AG08395 (cell line): ENCODE data around the gene WRNIP1.

Source experiments
- DNase-seq: peaks from one replicate; pipeline ENCODE4 v3.0.0; 2012; ENCODE audit warnings: mixed read lengths, low spot score

Gene WRNIP1

GRCh38 chr6:2763345-2763841 is 1.8 kb upstream of the WRNIP1 start:
- DNase-seq, result no peak

- DNase-seq, result no peak
Measured at GRCh38 chr6:2763876-2764540, 1.2 kb upstream of the WRNIP1 start.

GRCh38 chr6:2764610-2765165 is 505 bp upstream of the WRNIP1 start:
- peak; percentile 68 for DNase-seq

- DNase-seq, result peak; percentile 62
Measured at GRCh38 chr6:2765896-2766766, 938 bp downstream of the WRNIP1 start.

- no peak for DNase-seq
Measured at GRCh38 chr6:2766767-2767656, 1.8 kb downstream of the WRNIP1 start.

- DNase-seq, result no peak
Measured at GRCh38 chr6:2767657-2768524, 2.7 kb downstream of the WRNIP1 start.

- no peak for DNase-seq
Measured at GRCh38 chr6:2768696-2769095, 3.5 kb downstream of the WRNIP1 start.

GRCh38 chr6:2770171-2770570 is 5.0 kb downstream of the WRNIP1 start:
- DNase-seq, result no peak

- no peak for DNase-seq
Measured at GRCh38 chr6:2771079-2771478, 5.9 kb downstream of the WRNIP1 start.

GRCh38 chr6:2772840-2773239 is 7.6 kb downstream of the WRNIP1 start:
- DNase-seq, result no peak

- peak; percentile 26 for DNase-seq
Measured at GRCh38 chr6:2773449-2773848, 8.3 kb downstream of the WRNIP1 start.

GRCh38 chr6:2775003-2775402 is 9.8 kb downstream of the WRNIP1 start:
- no peak for DNase-seq

GRCh38 chr6:2777249-2777648 is 12.1 kb downstream of the WRNIP1 start:
- DNase-seq, result no peak

GRCh38 chr6:2780102-2780737 is 15.0 kb downstream of the WRNIP1 start:
- DNase-seq, result no peak

- DNase-seq, result no peak
Measured at GRCh38 chr6:2781685-2782355, 16.6 kb downstream of the WRNIP1 start.

- DNase-seq, result no peak
Measured at GRCh38 chr6:2782356-2782708, 17.1 kb downstream of the WRNIP1 start.

GRCh38 chr6:2782825-2783187 is 17.6 kb downstream of the WRNIP1 start:
- DNase-seq, result no peak

GRCh38 chr6:2783188-2783963 is 18.2 kb downstream of the WRNIP1 start:
- DNase-seq, result no peak

- no peak for DNase-seq
Measured at GRCh38 chr6:2784061-2784460, 18.9 kb downstream of the WRNIP1 start.
